OCI-LY3 (cell line): Measurements from ENCODE around the gene PGAP2.
"Not testable (repeated sequence)": the region's sequence is repeated elsewhere in the genome, so short reads cannot be mapped to it uniquely, and the experiment has no call there.

ENCODE experiments used
- H2AFZ ChIP-seq: fragments of 200-600, 300-600 bp; shearing (Covaris generic); 2 replicates; pipeline ENCODE4 v1.6.0; 2014; ENCODE audit warnings: antibody characterized with exemption, low read depth, low read length
- H3K27ac ChIP-seq: fragments of 200-600, 300-600 bp; sonication (generic); 2 replicates; pipeline ENCODE4 v1.5.1; 2014; ENCODE audit warnings: mild to moderate bottlenecking, low read length, moderate library complexity, mixed read lengths
- H3K27me3 ChIP-seq: fragments of 200-600, 300-600 bp; sonication (generic); 2 replicates; pipeline ENCODE4 v1.6.1; 2014; ENCODE audit warnings: low read depth, low read length, mixed read lengths
- H3K36me3 ChIP-seq: fragments of 200-600, 300-600 bp; sonication (generic); replicated peaks from 2 replicates; pipeline ENCODE3; 2014; ENCODE audit warnings: low read depth, low read length, mixed read lengths
- H3K4me1 ChIP-seq: fragments of 300-600, 200-600 bp; sonication (generic); 2 replicates; pipeline ENCODE4 v1.6.1; 2014; ENCODE audit warnings: low read length, mixed read lengths
- H3K4me2 ChIP-seq: fragments of 200-600, 300-600 bp; sonication (generic); 2 replicates; pipeline ENCODE4 v1.6.1; 2014; ENCODE audit warnings: low read length, mixed read lengths
- H3K4me3 ChIP-seq: fragments of 300-600, 200-600 bp; sonication (generic); 2 replicates; pipeline ENCODE4 v1.5.1; 2014; ENCODE audit warnings: antibody characterized with exemption, mild to moderate bottlenecking, low read length, moderate library complexity
- H3K79me2 ChIP-seq: fragments of 300-600, 200-600 bp; shearing (Covaris generic); 2 replicates; pipeline ENCODE4 v1.6.1; 2014; ENCODE audit warnings: mild to moderate bottlenecking, low read length, mixed read lengths
- H3K9ac ChIP-seq: fragments of 300-600, 200-600 bp; shearing (Covaris generic); 2 replicates; pipeline ENCODE4 v1.6.0; 2014; ENCODE audit warnings: mild to moderate bottlenecking, low read length, moderate library complexity
- H3K9me3 ChIP-seq: fragments of 200-600, 300-600 bp; shearing (Covaris generic); 2 replicates; pipeline ENCODE4 v1.6.1; 2014; ENCODE audit warnings: low read length, mixed read lengths; ENCODE audit not compliant: insufficient read depth
- H4K20me1 ChIP-seq: fragments of 200-600, 300-600 bp; sonication (generic); 2 replicates; pipeline ENCODE4 v1.6.1; 2016; ENCODE audit warnings: low read length, mixed read lengths; ENCODE audit not compliant: insufficient read depth
- EZH2phosphoT487 ChIP-seq: fragments of 200-600 bp; shearing (Covaris generic); IDR thresholded peaks from 2 replicates; pipeline ENCODE4 v1.6.1; 2018; ENCODE audit warnings: antibody characterized with exemption, mixed run types, low read depth
- TF ChIP-seq, protein P1 (sequence below): fragments of 200-600, 300-600 bp; sonication (generic); IDR thresholded peaks from 2 replicates; pipeline ENCODE4 v1.5.1; 2014; ENCODE audit warnings: antibody characterized with exemption, low read length, low read depth

Gene PGAP2

GRCh38 chr11:3783611-3784010 lies 24.7 kb upstream of the PGAP2 start:
- Histone ChIP-seq H3K27me3 (no peaks in the 10 kb centered on the region), H3K79me2 (peaks cover 87% of the 10 kb centered on the region), H3K9me3 (no peaks in the 10 kb centered on the region), H3K27ac (no peak overlapping the region), H3K4me3 (no peak overlapping the region), H3K36me3 (peaks cover 32% of the 10 kb centered on the region), H4K20me1 (peaks cover 49% of the 10 kb centered on the region), H2AFZ (no peak overlapping the region), H3K9ac (no peak overlapping the region), H3K4me2 (no peak overlapping the region), H3K4me1 (peaks cover 19% of the 10 kb centered on the region)
- TF ChIP-seq, protein P1, sequence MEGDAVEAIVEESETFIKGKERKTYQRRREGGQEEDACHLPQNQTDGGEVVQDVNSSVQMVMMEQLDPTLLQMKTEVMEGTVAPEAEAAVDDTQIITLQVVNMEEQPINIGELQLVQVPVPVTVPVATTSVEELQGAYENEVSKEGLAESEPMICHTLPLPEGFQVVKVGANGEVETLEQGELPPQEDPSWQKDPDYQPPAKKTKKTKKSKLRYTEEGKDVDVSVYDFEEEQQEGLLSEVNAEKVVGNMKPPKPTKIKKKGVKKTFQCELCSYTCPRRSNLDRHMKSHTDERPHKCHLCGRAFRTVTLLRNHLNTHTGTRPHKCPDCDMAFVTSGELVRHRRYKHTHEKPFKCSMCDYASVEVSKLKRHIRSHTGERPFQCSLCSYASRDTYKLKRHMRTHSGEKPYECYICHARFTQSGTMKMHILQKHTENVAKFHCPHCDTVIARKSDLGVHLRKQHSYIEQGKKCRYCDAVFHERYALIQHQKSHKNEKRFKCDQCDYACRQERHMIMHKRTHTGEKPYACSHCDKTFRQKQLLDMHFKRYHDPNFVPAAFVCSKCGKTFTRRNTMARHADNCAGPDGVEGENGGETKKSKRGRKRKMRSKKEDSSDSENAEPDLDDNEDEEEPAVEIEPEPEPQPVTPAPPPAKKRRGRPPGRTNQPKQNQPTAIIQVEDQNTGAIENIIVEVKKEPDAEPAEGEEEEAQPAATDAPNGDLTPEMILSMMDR, result no peak
- no peak for TF ChIP-seq EZH2phosphoT487

DNA sequence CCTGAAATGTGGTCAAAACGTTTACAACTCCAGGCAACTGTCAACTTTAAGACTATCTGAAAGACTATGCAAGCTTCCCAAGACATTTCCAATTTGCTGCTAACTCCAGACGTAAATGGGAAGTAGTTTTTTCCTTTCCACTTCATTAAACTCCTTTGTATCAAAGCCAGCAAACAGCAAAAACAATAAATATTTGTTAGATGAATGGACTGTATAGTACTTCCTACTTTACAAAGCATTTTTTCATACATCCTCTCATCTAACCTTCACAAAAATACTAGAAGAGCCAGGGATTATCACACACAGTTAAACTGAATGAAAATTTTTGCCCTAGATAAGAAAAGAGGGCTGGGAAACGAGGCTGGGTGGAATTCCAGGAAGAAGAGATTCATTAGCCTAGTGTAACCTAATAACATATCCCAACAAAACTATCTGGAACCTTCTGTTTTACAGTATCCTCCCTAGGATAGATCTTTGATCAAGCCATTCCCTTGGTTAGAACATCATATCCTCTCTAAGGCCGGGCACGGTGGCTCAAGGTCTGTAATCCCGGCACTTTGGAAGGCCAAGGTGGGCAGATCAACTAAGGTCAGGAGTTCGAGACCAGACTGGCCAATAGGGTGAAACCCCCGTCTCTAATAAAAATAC lies 21.5 kb upstream of the PGAP2 start:
- peaks cover 66% of the 10 kb centered on the region for H4K20me1 ChIP-seq
- peaks cover 17% of the 10 kb centered on the region for H3K36me3 ChIP-seq
- H3K4me3 ChIP-seq, result no peak overlapping the region
- TF ChIP-seq, protein P1, result no peak
- no peak for TF ChIP-seq EZH2phosphoT487
- no peak overlapping the region for H2AFZ ChIP-seq
- H3K4me1 ChIP-seq, result peaks cover 19% of the 10 kb centered on the region
- peaks cover 100% of the 10 kb centered on the region for H3K79me2 ChIP-seq
- no peak overlapping the region for H3K9ac ChIP-seq
- H3K27ac ChIP-seq, result no peak overlapping the region
- H3K4me2 ChIP-seq, result no peak overlapping the region
- H3K27me3 ChIP-seq, result no peaks in the 10 kb centered on the region
- H3K9me3 ChIP-seq, result no peaks in the 10 kb centered on the region

DNA sequence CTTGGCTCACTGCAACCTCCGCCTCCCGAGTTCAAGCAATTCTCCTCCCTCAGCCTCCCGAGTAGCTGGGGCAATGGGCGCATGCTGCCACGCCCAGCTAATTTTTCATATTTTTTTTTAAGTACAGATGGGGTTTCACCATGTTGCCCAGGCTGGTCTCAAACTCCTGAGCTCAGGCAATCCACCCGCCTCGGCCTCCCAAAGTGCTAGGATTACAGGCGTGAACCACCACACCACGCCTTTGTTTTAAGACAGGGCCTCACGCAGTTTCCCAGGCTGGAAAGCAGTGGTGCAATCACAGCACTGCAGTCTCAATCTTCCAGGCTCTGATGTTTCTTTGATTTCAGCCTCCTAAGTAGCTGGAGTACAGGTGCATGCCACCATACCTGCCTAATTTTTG lies 14.0 kb upstream of the PGAP2 start:
- H2AFZ ChIP-seq, H3K27ac ChIP-seq, H3K9ac ChIP-seq, H3K9me3 ChIP-seq, H3K4me2 ChIP-seq, H3K4me3 ChIP-seq, H3K27me3 ChIP-seq: not testable (repeated sequence)
- peaks cover 37% of the 10 kb centered on the region for H3K36me3 ChIP-seq
- H3K79me2 ChIP-seq, result peaks cover 93% of the 10 kb centered on the region
- H3K4me1 ChIP-seq, result peaks cover 16% of the 10 kb centered on the region
- H4K20me1 ChIP-seq, result peaks cover 59% of the 10 kb centered on the region

GRCh38 chr11:3795131-3796001 lies 13.0 kb upstream of the PGAP2 start:
- 0 out of 2 replicates have a peak overlapping the region, but pooled peaks have one; percentile 98 for H3K9ac ChIP-seq
- H3K27me3 ChIP-seq, result no peaks in the 10 kb centered on the region
- H3K4me3 ChIP-seq, result peak overlapping the region; percentile 95
- H4K20me1 ChIP-seq, result peaks cover 49% of the 10 kb centered on the region
- peaks cover 83% of the 10 kb centered on the region for H3K79me2 ChIP-seq
- no peaks in the 10 kb centered on the region for H3K9me3 ChIP-seq
- H2AFZ ChIP-seq, result no peak overlapping the region
- peaks cover 35% of the 10 kb centered on the region for H3K36me3 ChIP-seq
- H3K27ac ChIP-seq, result no peak overlapping the region
- TF ChIP-seq EZH2phosphoT487, result no peak
- TF ChIP-seq, protein P1, result no peak
- peak overlapping the region; percentile 90 for H3K4me2 ChIP-seq
- peaks cover 16% of the 10 kb centered on the region for H3K4me1 ChIP-seq
